BE2C (cell line): ENCODE data around the gene RMND1.

ENCODE experiments used
- DNase-seq: peaks from one replicate; pipeline ENCODE4 v3.0.0-alpha.2; 2020
- H3K27me3 ChIP-seq: fragments of 250-450 bp; sonication (Bioruptor Pico); 2 replicates; pipeline ENCODE4 v1.5.1; 2020; ENCODE audit warnings: mild to moderate bottlenecking
- H3K36me3 ChIP-seq: fragments of 250-450 bp; sonication (Bioruptor Pico); 2 replicates; pipeline ENCODE4 v1.5.1; 2020; ENCODE audit warnings: mild to moderate bottlenecking
- H3K4me1 ChIP-seq: fragments of 250-450 bp; sonication (Bioruptor Pico); 2 replicates; pipeline ENCODE4 v1.5.1; 2020
- H3K4me3 ChIP-seq: 2 replicates; pipeline ENCODE4 v1.5.1; 2011; ENCODE audit warnings: low read depth, low read length
- H3K9me3 ChIP-seq: fragments of 250-450 bp; sonication (Bioruptor Pico); 2 replicates; pipeline ENCODE4 v1.5.1; 2020
- CTCF ChIP-seq: IDR thresholded peaks from 2 replicates; pipeline ENCODE4 v1.5.1; 2012; ENCODE audit warnings: mild to moderate bottlenecking, low read depth, low read length

The RMND1 gene

GRCh38 chr6:151374036-151374683 is 77.8 kb downstream of the RMND1 start:
- Histone ChIP-seq H3K4me1 (peaks cover 7% of the 10 kb centered on the region), H3K27me3 (no peaks in the 10 kb centered on the region), H3K36me3 (peaks cover 20% of the 10 kb centered on the region), H3K4me3 (no peak overlapping the region), H3K9me3 (no peaks in the 10 kb centered on the region)
- DNase-seq, result no peak
- TF ChIP-seq CTCF, result no peak

GRCh38 chr6:151372164-151372563 is 79.8 kb downstream of the RMND1 start:
- H3K36me3 ChIP-seq, result peaks cover 20% of the 10 kb centered on the region
- no peaks in the 10 kb centered on the region for H3K27me3 ChIP-seq
- DNase-seq, result no peak
- H3K9me3 ChIP-seq, result no peaks in the 10 kb centered on the region
- TF ChIP-seq CTCF, result no peak
- H3K4me1 ChIP-seq, result peaks cover 7% of the 10 kb centered on the region
- no peak overlapping the region for H3K4me3 ChIP-seq

- H3K36me3 ChIP-seq, result peaks cover 29% of the 10 kb centered on the region
- H3K9me3 ChIP-seq, result no peaks in the 10 kb centered on the region
- no peaks in the 10 kb centered on the region for H3K27me3 ChIP-seq
- TF ChIP-seq CTCF, result peak; percentile 16; the same call in 1 of the 2 replicates
- no peak overlapping the region for H3K4me3 ChIP-seq
- H3K4me1 ChIP-seq, result peaks cover 7% of the 10 kb centered on the region
- DNase-seq, result no peak
Observed at GRCh38 chr6:151370509-151371078, 81.3 kb downstream of the RMND1 start.

DNA sequence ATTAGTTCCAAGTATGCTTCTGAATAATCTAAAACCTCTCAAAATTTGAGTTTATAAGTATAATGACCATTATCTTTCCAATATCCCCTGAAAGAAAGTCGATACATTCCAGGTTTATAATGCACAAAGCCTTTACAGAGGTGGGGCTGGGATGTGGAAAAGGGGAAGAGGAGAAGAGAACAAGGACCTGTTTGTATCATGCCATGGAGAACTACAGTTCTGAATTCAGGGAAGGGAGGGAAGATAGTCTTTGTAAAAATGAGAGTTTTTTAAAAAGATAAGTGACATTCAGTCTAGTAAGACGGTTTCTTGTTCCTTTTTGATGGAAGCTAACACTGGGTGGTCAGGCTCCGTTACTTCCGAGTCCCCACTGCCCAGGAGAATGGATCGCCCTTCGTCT is 86.7 kb downstream of the RMND1 start:
- Histone ChIP-seq H3K9me3 (no peaks in the 10 kb centered on the region), H3K4me3 (no peak overlapping the region), H3K36me3 (peaks cover 30% of the 10 kb centered on the region), H3K4me1 (no peaks in the 10 kb centered on the region), H3K27me3 (no peaks in the 10 kb centered on the region)
- no peak for TF ChIP-seq CTCF
- no peak for DNase-seq

DNA sequence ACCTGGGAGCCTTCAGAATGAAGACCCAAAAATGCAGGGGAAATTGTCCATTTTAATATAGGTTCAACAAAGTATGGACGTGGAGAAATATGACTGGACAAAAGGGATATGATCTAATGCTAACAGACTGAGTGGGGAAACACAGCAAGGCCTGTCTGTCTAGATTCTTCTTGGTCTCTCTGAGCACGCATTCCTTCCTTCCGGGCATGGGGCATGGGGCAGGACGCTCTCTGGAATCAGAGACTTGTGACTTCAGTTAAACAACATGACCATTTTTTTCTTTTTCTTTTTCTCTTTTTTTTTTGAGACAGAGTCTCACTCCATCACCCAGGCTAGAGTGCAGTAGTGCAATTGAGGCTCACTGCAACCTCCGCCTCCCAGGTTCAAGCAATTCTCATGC is 92.4 kb downstream of the RMND1 start:
- no peaks in the 10 kb centered on the region for H3K9me3 ChIP-seq
- H3K4me3 ChIP-seq, result no peak overlapping the region
- peaks cover 8% of the 10 kb centered on the region for H3K36me3 ChIP-seq
- no peaks in the 10 kb centered on the region for H3K4me1 ChIP-seq
- no peaks in the 10 kb centered on the region for H3K27me3 ChIP-seq
- TF ChIP-seq CTCF, result no peak
- no peak for DNase-seq

DNA sequence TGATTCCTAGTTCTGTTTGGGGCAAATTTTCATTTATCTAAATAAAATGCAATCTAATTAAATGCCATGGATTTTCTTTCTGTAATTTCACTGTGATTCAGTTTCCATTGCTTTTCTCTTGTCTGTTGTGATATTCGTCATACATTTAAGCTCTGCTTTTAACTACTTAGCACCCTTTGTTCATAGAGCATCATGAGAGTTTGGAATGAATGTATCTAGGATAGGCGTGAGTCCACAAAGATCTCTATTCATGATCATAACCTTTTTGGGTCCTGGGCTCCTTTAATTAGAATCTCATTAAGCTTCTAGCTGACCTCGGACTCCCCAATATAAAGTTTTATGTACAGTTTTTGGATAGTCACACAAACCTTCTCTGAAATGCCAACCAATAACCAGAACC is 93.5 kb downstream of the RMND1 start:
- no peak for TF ChIP-seq CTCF

More for the DNA sequence above, 93.5 kb downstream of the RMND1 start:
- no peak overlapping the region for H3K4me3 ChIP-seq
- H3K36me3 ChIP-seq, result peaks cover 8% of the 10 kb centered on the region
- H3K9me3 ChIP-seq, result no peaks in the 10 kb centered on the region
- H3K4me1 ChIP-seq, result no peaks in the 10 kb centered on the region
- no peak for DNase-seq
- H3K27me3 ChIP-seq, result no peaks in the 10 kb centered on the region
